ENCODE data around the gene TCF3.

DNA sequence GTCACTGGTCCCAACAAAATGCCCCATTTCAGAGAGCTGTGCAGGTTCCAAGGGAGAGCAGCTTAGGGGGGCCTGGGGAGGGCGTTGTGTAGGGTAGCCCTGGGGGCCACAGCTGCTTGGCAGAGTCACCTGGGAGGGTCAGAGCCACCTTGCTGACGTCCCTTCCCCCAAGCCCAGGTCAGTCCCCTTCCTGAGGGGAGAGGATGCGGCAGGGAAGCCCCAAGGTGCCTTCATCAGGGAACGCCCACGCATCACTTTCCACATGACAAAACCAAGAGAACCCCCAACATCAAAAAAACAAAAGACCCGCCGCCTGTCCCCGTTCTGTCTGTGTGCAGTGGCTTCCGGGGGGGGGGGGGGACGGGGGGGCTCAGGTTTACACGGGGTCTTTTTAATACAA, 41.8 kb downstream of the TCF3 start:
- TF ChIP-seq, protein P1, sequence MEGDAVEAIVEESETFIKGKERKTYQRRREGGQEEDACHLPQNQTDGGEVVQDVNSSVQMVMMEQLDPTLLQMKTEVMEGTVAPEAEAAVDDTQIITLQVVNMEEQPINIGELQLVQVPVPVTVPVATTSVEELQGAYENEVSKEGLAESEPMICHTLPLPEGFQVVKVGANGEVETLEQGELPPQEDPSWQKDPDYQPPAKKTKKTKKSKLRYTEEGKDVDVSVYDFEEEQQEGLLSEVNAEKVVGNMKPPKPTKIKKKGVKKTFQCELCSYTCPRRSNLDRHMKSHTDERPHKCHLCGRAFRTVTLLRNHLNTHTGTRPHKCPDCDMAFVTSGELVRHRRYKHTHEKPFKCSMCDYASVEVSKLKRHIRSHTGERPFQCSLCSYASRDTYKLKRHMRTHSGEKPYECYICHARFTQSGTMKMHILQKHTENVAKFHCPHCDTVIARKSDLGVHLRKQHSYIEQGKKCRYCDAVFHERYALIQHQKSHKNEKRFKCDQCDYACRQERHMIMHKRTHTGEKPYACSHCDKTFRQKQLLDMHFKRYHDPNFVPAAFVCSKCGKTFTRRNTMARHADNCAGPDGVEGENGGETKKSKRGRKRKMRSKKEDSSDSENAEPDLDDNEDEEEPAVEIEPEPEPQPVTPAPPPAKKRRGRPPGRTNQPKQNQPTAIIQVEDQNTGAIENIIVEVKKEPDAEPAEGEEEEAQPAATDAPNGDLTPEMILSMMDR (IDR thresholded peaks at IDR 0.05): no peak
- no peak for TF ChIP-seq EP300 (IDR thresholded peaks at IDR 0.05)
